ENCODE results near the gene CDC25C. TPM values are rescaled to one million over a fixed set of nuclear protein-coding genes. Genes with fewer than 3 reads are reported as not detected.

The CDC25C gene
- total and polyA plus RNA-seq, 2 of the 4 experiments (the other 2 are of a cell fraction), result 7.3 to 8.2 TPM

GRCh38 chr5:138370537-138370936 lies 38.9 kb upstream of the CDC25C start:
- peaks cover 4% of the 10 kb centered on the region; the same call in 1 of the 2 replicates for H3K4me1 ChIP-seq (ENCODE audit: control insufficient read depth, insufficient read depth, low read length)
- H4K8ac ChIP-seq (ENCODE audit: low read depth in 2 of 2, low read length in 2 of 2), result no peak overlapping the region
- TF ChIP-seq RAD21 (IDR thresholded peaks at IDR 0.05; ENCODE audit: low read length) (no peak), SMC3 (IDR thresholded peaks at IDR 0.05; ENCODE audit: low read depth, low read length) (no peak), USF2 (IDR thresholded peaks at IDR 0.05; ENCODE audit: low read depth, low read length) (no peak), POLR2A (IDR thresholded peaks at IDR 0.05; ENCODE audit: low read depth, low read length) (no peak), MXI1 (IDR thresholded peaks at IDR 0.05; ENCODE audit: borderline replicate concordance, low read depth, low read length) (no peak), CEBPB (IDR thresholded peaks at IDR 0.05; ENCODE audit: low read depth, low read length) (no peak), CHD1 (IDR thresholded peaks at IDR 0.05; ENCODE audit: low read depth, low read length) (no peak), RFX5 (IDR thresholded peaks at IDR 0.05; ENCODE audit: low read depth, low read length) (no peak), FOS (IDR thresholded peaks at IDR 0.05; ENCODE audit: low read depth, low read length) (no peak), BHLHE40 (IDR thresholded peaks at IDR 0.05; ENCODE audit: low read depth, low read length) (no peak), MAZ (IDR thresholded peaks at IDR 0.05; ENCODE audit: borderline replicate concordance, low read depth, low read length) (no peak), ELK1 (IDR thresholded peaks at IDR 0.05; ENCODE audit: borderline replicate concordance, low read depth, low read length) (no peak), MAFK (IDR thresholded peaks at IDR 0.05; ENCODE audit: low read depth, low read length) (no peak), CTCF (conservative IDR thresholded peaks at IDR 0.05; ENCODE audit: low read depth, low read length) (no peak)
- ATAC-seq (ENCODE audit: low read depth) (no peak), DNase-seq (peak; percentile 21)
- no peak overlapping the region for H3K4ac ChIP-seq (ENCODE audit: low read depth, low read length)
- WGBS, 2 experiments (ENCODE audit: extremely low coverage in 2 of 2, insufficient read length in 1 of 2), result no CpG with 5 or more reads among the region's 3 CpGs
- ChIA-PET CTCF (interaction anchor here (0.7 to 2.5 kb wide), 2 partner anchors 16 to 19 kb away, joined by 3 to 9 read pairs; no protein-coding TSS in a partner anchor), POLR2A (ENCODE audit: unreplicated experiment) (no interaction called here)
- H3K56ac ChIP-seq (ENCODE audit: extremely low read depth, insufficient read depth, low read length), result no peak overlapping the region
- no peaks in the 10 kb centered on the region for H3K9me3 ChIP-seq (ENCODE audit: control insufficient read depth, insufficient read depth, low read length)
- peaks cover 40 to 63% of the 10 kb centered on the region in 2 experiments for H3K79me1 ChIP-seq (ENCODE audit: low read depth in 1 of 2, low read length in 2 of 2)
- no peak overlapping the region for H2AFZ ChIP-seq (replicated peaks; ENCODE audit: low read length, poor library complexity)
- no peak overlapping the region for H3K4me2 ChIP-seq (ENCODE audit: low read depth, low read length)
- no peak overlapping the region for H3K9ac ChIP-seq (ENCODE audit: low read depth, low read length)
- H2BK20ac ChIP-seq (ENCODE audit: low read depth, low read length), result no peak overlapping the region
- H3K4me3 ChIP-seq (ENCODE audit: insufficient read depth, low read depth, low read length), result no peak overlapping the region
- dilution Hi-C loops (cut with HindIII; ENCODE audit: low sequenced_read_pairs, unreplicated experiment) (no loop called here), intact Hi-C loops (cut with micrococcal nuclease) (no loop called here), in situ Hi-C loops (cut with MboI; ENCODE audit: low sequenced_read_pairs) (no loop called here)
- peaks cover 7% of the 10 kb centered on the region; the same call in 1 of the 2 replicates for H3K9me1 ChIP-seq (ENCODE audit: insufficient read depth, low read length)
- no peak overlapping the region for H2BK120ac ChIP-seq (ENCODE audit: low read depth, low read length)
- no peak overlapping the region for H2BK5ac ChIP-seq (ENCODE audit: low read depth, low read length, poor library complexity, severe bottlenecking)
- no peak overlapping the region for H3K14ac ChIP-seq (replicated peaks; ENCODE audit: low read depth, low read length)
- H2AK5ac ChIP-seq (ENCODE audit: low read depth, low read length), result no peak overlapping the region
- peaks cover 34% of the 10 kb centered on the region for H4K20me1 ChIP-seq (ENCODE audit: insufficient read depth, low read length)
- peaks cover 14% of the 10 kb centered on the region for H3K36me3 ChIP-seq (ENCODE audit: control insufficient read depth, insufficient read depth, low read length)
- no peak overlapping the region for H3K23ac ChIP-seq (ENCODE audit: low read depth, low read length)
- no peaks in the 10 kb centered on the region for H3K27me3 ChIP-seq (ENCODE audit: control insufficient read depth, insufficient read depth, low read length)
- H4K5ac ChIP-seq (ENCODE audit: low read depth, low read length), result no peak overlapping the region
- no peak overlapping the region for H2BK15ac ChIP-seq (ENCODE audit: low read depth, low read length)
- no peak overlapping the region for H3K27ac ChIP-seq (ENCODE audit: insufficient read depth, low read length)
- H4K91ac ChIP-seq (ENCODE audit: insufficient read depth, low read depth, low read length), result no peak overlapping the region
- H3K18ac ChIP-seq (ENCODE audit: low read depth, low read length), result no peak overlapping the region
- no TSS peak for BruUV-seq (replicated peaks)
- no peak overlapping the region for H2AK9ac ChIP-seq (replicated peaks; ENCODE audit: low read depth, low read length, poor library complexity)

Measured in IMR-90 (cell line).